Hematopoietic multipotent progenitor cell treated with erythropoietin and hydrocortisone succinate and interleukin-3 and kit ligand, for 15 days (in vitro differentiated cells): Measurements from ENCODE around the gene ARHGEF6.

Experiments
- DNase-seq: peaks from one replicate; pipeline ENCODE4 v3.0.0-alpha.2; 2015; ENCODE audit warnings: low spot score

The ARHGEF6 gene

DNA sequence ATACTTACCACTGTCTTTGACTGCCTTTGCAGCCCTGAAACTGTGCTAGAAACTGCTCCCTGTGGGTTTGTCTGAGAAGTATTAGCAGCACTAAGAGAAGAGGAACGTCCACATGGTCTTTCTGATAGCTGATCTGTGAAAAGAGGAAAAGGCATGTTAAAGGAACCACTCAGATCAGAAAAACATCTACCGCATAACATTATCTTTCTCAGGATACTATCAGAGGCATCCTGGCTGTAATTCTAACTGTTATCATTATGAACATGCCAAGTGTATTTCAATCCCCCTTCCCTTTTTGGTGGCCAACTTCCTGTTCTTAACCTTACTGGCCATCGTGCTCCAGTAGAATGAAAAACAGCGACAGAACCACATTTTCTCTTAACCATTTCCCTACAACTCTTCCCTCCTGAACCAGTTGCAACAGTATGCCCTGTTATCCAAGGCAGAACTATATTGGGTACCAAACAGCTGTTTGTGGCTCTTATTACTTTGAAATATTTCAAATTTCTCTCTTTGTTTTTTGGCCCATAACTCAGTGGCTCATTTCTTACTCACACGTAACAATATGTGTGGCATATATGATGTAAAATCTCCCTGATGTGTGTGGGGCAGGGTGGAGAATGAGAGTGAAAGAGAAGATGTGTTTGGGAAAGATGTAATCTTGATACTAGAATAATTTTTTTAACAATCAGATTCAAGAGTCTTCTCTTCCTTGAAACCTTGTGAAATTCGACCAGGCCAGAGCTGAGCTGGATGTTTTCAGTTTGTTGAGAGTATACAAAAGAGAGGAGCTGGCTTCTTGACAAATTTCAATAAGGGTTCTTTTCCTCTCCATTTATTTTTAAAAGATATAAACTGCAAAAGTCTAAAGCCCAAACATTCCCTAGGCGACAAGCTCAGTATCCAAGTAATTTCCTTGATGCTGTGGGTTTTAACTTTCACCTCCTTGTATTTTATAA is 35.2 kb downstream of the ARHGEF6 start:
- no peak for DNase-seq

GRCh38 chrX:136742721-136743379 is 37.9 kb downstream of the ARHGEF6 start:
- no peak for DNase-seq

- DNase-seq = no peak
Measured at GRCh38 chrX:136738049-136738729, 42.5 kb downstream of the ARHGEF6 start.

DNA sequence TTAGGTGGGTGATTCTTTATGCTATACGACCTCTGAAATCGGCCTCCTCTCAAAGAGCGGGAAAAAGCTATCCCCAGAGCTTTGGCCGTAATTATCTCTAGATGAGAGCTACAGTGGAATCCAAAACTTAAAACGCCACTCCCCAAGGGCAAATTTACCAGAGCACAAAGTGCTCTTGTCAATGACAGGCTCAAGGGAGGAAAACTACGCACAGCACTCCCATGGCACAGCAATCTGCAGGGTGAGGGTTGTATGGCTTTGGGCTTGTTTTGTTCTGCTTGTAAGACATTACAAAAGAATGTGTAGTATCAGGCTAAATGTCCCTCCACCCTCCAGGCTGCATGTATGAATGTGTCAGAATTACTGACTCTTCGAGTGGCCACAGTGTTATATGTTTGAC is 44.0 kb downstream of the ARHGEF6 start:
- DNase-seq = no peak

GRCh38 chrX:136735601-136736000 is 45.1 kb downstream of the ARHGEF6 start:
- DNase-seq = no peak

DNA sequence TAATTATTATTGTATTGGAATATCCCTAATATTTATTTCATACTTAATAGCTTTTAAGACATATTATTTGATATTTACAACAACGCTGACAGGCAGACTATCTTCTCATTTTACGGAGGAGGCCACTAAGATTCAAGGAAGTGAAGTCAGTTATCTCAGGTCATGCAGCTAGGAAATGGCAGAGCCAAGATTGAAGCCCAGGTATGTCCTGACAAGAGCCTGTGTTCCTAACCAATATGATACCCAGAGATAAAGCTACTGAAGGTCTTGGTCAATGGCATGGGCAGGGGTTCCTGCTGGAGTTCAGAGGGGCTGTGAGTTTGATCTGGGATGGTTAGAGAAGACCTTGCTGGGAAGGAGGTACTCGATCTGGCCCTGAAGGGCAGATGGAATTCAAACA is 47.1 kb downstream of the ARHGEF6 start:
- DNase-seq = no peak

DNA sequence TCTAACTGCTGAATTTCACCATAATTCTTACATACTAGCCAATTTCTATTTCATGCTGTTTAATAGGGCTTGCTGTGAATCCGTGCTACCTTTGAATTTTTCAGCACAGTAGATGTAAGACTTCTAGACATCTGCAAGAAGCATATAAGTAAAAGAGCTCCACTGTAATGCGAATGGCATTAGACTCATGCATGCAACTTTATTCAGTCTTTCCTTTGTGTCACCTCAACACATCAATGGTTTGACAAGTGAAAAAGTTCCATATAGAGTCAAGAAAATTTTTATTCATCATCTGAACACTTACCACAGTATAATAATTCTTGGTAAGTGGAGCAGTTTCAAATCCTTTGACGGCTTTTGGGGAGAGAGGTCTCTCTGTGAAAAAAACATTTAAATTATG is 48.9 kb downstream of the ARHGEF6 start:
- DNase-seq = no peak

DNA sequence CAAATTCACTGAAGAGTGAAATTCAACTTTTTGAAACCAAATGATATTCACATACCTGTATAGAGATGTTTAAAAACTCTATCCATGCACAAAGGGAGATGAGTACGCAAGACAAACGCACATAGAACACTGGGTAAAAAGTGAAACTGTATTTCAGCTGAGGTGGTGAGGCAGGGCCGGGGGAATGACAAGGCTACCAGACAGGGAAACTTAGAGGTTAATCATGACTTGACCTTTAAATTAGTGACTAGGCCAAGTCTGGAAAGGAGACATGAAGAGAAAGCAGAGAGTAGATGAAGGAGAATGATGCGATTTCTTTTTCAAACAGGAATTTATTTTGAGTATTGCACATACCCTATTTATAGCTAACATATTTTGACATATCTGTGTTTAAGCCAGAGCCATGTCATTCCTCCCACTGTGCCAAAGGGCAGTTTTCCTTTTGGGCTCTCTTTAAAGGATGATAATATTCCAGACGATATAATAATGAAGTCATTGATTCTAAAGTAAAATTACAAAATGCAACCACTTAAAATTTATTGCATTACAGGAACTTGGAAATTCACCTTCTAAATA is 49.4 kb downstream of the ARHGEF6 start:
- no peak for DNase-seq

- DNase-seq = no peak
Measured at GRCh38 chrX:136728393-136728792, 52.3 kb downstream of the ARHGEF6 start.

GRCh38 chrX:136725441-136726104 is 55.2 kb downstream of the ARHGEF6 start:
- DNase-seq = no peak

DNA sequence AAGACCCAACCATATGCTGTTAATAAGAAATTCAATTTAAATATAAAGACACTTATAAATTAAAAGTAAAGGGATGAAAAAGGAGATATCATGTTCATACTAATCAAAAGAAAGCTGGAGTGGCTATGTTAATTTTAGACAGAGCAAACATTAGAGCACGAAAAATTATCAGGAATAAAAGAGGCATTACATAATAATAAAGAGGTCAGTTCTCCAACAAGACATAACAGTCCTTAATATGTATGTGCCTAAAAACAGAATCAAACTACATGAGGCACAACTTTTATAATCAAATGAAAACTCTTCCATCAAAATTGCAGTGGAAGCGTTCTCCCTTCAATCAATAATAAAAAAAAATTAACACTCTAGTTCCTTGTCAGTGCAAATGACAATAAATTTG is 62.6 kb downstream of the ARHGEF6 start:
- no peak for DNase-seq

- no peak for DNase-seq
Measured at GRCh38 chrX:136714626-136715599, 65.8 kb downstream of the ARHGEF6 start.

DNA sequence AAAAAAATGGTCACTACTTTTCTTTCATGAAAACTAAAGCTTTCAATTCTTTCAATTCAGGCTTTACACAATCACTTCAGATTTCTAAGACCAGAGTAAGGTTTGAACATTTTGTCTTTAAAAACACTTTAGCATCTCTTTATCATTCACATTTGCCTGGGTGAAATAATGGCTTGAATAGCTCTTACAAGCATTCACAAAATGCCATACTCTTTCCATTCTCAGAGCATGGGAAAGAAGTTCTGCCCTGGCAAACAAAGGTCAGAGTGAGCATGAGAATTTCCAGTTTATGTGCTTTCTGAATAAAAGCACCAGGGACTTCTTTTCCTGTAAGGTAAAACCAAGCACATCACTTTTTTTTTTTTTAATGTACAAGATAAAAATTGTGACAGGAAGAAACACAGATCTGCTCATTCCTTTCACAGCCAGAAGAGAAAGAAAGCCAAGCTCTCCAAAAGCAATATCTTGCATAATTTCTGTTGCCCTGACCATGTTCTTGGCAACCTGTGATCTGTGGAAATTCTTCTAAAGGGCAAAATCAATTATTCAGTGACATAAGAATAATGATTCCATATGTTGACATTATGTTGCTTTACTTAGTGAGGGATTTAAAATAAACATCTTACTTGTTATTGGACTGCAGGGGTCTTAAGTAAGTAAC is 68.0 kb downstream of the ARHGEF6 start:
- DNase-seq = no peak

DNA sequence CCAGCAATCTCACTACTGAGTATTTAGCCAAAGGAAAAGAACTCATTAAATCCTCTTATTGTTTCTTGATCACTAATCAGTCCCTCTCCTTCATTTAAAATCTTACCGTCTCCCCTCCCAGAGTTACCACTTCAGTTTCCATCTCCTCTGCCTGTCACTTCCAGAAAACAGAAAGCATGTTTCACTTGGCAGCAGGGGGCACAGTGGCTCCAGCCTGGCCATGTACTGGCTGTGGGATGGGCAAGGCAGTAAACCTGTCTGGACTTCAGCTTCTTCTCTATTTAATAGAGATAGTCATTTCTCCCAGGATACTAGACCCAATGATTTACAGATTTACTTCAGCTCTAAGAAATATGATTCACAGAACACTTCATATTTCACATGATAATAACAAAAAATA is 69.6 kb downstream of the ARHGEF6 start:
- peak; percentile 6 for DNase-seq

GRCh38 chrX:136710325-136710951 is 70.3 kb downstream of the ARHGEF6 start:
- no peak for DNase-seq

- no peak for DNase-seq
Measured at GRCh38 chrX:136708348-136708747, 72.4 kb downstream of the ARHGEF6 start.

DNA sequence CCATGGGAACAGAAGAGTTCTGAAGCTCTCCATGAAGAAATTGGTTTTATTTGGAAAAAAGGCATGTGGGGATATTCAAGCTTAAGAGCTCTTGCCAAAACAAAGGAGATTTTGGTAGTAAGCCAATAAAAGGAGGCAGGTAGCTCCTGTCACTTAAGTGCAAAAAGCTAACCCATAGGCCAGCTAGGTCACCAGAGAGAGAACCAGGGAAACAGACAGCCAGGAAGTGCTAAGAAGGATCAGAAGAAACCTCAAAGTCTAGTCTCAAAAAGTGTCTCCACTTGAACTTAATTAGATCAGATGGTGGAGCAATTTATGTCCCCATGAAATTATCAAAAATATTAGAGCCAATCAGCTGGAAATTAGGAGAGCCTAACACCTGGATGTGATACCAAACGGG is 83.6 kb downstream of the ARHGEF6 start:
- DNase-seq = no peak

DNA sequence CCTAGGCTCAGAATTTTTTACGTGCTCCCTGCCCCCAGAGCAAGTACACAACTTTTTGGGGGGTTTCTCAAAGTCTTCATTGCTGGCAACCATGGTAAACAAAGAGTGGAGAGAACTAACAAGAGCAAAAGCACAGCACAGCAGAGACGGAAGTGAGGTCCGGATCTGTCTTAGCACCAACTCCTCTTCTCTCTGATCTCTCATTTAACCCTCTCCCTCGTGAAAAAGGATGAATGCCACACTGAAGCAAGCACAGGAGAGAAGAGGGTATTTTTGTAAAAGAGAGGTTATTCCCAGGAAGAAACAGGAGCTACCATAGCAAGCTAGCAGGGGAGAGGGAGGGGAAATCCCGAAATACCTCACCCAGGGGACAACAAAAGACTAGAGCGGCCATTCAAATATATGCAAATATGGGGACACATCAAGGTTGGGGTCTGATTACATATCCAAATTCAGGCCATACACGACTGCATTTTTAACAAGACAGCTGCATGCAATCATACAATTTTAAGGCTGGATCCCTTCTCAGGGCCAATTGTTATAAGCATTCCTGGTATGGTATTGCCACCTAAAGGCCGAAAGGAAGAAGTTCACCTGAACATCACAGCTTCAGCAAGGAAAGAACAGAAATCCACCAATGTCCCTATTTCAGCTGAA is 86.2 kb downstream of the ARHGEF6 start:
- peak; percentile 44 for DNase-seq

GRCh38 chrX:136692271-136692670 is 88.5 kb downstream of the ARHGEF6 start:
- DNase-seq = no peak
